NOMO-1 treated with DMSO at 0.1 percent for 48 hours (cell line): ENCODE measurements around the gene PHC2.

Source experiments
- DNase-seq: peaks from one replicate; lab custom pipeline; 2025; ENCODE audit not compliant: unreplicated experiment; lab: John Stamatoyannopoulos, UW

PHC2 gene

GRCh38 chr1:33424205-33424604, 6.7 kb downstream of the PHC2 start:
- no peak for DNase-seq

- peak; percentile 75 for DNase-seq
Observed at GRCh38 chr1:33420870-33421775, 9.8 kb downstream of the PHC2 start.

- no peak for DNase-seq
Observed at GRCh38 chr1:33418811-33419210, 12.1 kb downstream of the PHC2 start.

GRCh38 chr1:33414879-33415278, 16.0 kb downstream of the PHC2 start:
- no peak for DNase-seq

- DNase-seq = no peak
Observed at GRCh38 chr1:33410091-33410701, 20.7 kb downstream of the PHC2 start.

GRCh38 chr1:33408093-33408436, 22.8 kb downstream of the PHC2 start:
- DNase-seq = no peak

GRCh38 chr1:33407352-33408092, 23.4 kb downstream of the PHC2 start:
- DNase-seq = no peak

- DNase-seq = no peak
Observed at GRCh38 chr1:33402206-33402605, 28.7 kb downstream of the PHC2 start.

- DNase-seq = no peak
Observed at GRCh38 chr1:33401471-33401870, 29.4 kb downstream of the PHC2 start.

- DNase-seq = no peak
Observed at GRCh38 chr1:33400153-33400911, 30.6 kb downstream of the PHC2 start.

- no peak for DNase-seq
Observed at GRCh38 chr1:33399375-33399774, 31.5 kb downstream of the PHC2 start.

GRCh38 chr1:33397994-33398393, 32.9 kb downstream of the PHC2 start:
- no peak for DNase-seq

- no peak for DNase-seq
Observed at GRCh38 chr1:33397125-33397506, 33.8 kb downstream of the PHC2 start.

- DNase-seq = no peak
Observed at GRCh38 chr1:33396188-33397124, 34.4 kb downstream of the PHC2 start.

- DNase-seq = no peak
Observed at GRCh38 chr1:33394770-33395169, 36.1 kb downstream of the PHC2 start.

- no peak for DNase-seq
Observed at GRCh38 chr1:33393991-33394390, 36.9 kb downstream of the PHC2 start.

GRCh38 chr1:33393524-33393923, 37.4 kb downstream of the PHC2 start:
- no peak for DNase-seq

- no peak for DNase-seq
Observed at GRCh38 chr1:33392639-33393038, 38.3 kb downstream of the PHC2 start.

GRCh38 chr1:33392206-33392605, 38.7 kb downstream of the PHC2 start:
- DNase-seq = no peak
